OCI-LY7 (cell line): ENCODE results near the gene ORC1.

Experiments used
- CTCF ChIP-seq: fragments of 200-600 bp; sonication (generic); conservative IDR thresholded peaks from 2 replicates; pipeline ENCODE4 v1.5.1; 2014; ENCODE audit warnings: mild to moderate bottlenecking, antibody characterized with exemption, low read length, moderate library complexity, mixed read lengths
- EZH2phosphoT487 ChIP-seq: fragments of 200-600 bp; sonication (generic); IDR thresholded peaks from 2 replicates; pipeline ENCODE4 v1.6.1; 2018; ENCODE audit warnings: low read depth, borderline replicate concordance, mild to moderate bottlenecking, mixed run types, antibody characterized with exemption, low read length, moderate library complexity, mixed read lengths

- no peak for TF ChIP-seq EZH2phosphoT487
- TF ChIP-seq CTCF, result no peak
Observed at GRCh38 chr1:52366517-52366827, 37.8 kb downstream of the ORC1 start.
